Putamen (tissue), 1 donor: ENCODE data around the gene CNIH3.
"Not testable (repeated sequence)": the region's sequence is repeated elsewhere in the genome, so short reads cannot be mapped to it uniquely, and the experiment has no call there.

Experiments
- DNase-seq: peaks from one replicate; pipeline ENCODE4 v3.0.0-alpha.2; 2016; ENCODE audit warnings: low spot score

Gene CNIH3

DNA sequence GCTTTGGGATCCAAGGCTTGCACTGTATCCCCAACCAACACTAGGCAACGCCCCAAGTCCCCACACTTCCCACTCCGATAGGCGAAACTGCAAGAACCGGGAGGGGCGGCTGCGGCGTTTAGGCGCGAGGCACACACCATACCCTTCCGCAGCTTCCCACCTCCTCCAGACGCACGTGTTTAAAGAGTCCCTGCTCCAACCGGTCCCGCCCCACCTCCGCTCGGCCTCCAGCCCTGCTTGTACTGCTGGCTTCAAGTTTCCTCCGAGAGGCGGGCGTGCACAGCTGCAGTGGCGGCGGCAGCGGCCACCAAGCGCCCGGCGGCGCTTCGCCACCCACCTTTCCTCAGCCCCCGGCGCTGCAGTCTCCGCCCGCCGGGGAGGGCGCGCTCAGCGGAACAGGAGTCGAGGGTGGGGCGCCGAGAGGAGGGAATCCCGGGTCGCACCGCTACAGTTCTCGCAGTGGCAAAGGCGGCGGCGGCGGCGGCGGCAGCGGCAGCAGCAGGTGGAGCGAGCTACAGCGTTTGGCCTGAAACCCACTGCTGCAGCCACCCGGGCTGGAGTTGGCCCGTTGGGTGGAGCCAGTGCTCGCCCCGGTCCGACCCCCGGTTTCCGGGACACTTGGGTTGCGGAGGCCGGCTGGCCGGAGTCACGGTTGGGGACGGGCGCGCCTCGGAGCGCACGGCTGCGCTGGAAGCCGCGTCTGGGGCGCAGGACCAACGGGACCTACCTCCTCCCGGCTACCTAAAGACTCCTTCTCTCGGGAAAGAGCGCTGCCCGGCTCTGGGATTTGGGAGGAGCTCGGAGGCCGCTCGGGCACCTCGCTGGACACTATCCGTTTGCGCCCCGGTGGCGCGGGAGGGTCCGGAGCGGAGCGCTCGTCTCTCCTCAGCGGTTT is at the start of gene CNIH3:
TSS of gene CNIH3 (plus strand) at position 457 of the 895 bp plus-strand sequence. CDS start 858 bp downstream, outside the sequence.
- peak; percentile 14 for DNase-seq

DNA sequence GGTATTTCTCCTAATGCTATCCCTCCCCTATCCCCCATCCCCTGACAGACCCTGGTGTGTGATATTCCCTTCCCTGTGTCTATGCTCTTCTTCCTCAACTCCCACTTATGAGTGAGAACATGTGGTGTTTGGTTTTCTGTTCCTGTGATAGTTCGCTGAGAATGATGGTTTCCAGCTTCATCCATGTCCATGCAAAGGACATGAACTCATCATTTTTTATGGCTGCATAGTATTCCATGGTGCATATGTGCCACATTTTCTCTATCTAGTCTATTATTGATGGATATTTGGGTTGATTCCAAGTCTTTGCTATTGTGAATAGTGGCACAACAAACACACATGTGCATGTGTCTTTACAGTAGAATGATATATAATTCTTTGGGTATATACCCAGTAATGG is 49.6 kb upstream of the CNIH3 start:
- not testable (repeated sequence) for DNase-seq

- DNase-seq = no peak
Measured at GRCh38 chr1:224569276-224569675, 46.8 kb upstream of the CNIH3 start.

DNA sequence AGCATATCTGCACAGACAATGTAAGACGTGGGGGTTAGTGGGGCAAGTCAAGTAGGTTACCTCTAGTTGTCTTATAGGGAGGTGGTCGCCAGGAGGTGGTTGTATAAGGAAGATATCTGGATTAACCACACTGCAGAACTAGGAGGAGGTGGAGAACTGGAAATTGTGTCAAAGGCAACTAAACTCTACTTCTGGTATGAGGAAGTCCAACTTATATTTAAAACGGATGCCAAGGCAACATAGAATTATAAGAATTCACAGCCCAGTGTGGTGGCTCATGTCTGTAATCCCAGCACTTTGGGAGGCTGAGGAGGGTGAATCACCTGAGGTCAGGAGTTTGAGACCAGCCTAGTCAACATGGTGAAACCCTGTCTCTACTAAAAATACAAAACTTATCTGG is 44.1 kb upstream of the CNIH3 start:
- not testable (repeated sequence) for DNase-seq

DNA sequence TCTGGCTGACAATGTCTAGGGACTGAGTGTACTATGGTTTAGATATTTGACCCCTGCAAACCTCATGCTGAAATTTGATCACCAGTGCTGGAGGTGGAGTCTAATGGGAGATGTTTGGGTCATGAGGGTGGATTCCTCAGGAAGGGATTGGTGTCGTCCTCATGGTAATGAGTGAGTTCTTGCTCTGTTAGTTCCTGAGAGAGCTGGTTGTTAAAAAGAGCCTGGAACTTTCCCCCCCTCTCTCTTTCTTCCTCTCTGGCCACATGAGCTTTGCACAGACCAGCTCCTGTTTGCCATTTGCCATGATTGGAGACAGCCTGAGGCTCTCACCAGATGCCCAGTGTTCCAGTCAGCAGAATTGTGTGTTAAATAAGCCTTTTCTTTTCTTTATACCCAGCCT is 36.6 kb upstream of the CNIH3 start:
- no peak for DNase-seq

GRCh38 chr1:224580006-224580405 is 36.1 kb upstream of the CNIH3 start:
- DNase-seq = no peak

DNA sequence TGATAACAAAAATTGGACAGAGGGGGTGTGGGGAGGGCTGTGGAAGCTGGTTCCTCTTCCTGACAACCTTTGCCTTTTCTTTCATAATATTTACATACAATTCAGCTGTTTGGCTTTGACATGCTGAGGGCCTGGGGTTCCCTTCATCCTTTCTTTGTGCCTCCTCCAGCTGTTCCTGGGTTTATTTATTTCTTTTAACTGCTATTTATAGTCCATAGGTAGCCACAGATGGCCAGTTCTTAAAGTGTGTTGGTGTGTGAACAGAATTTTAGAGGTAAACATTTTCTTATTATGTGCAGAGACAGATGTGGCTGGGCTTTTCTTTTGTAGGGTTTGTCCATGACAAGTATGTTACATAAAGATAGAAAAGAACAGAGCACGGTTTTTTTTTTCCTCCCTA is 34.1 kb upstream of the CNIH3 start:
- DNase-seq = no peak

DNA sequence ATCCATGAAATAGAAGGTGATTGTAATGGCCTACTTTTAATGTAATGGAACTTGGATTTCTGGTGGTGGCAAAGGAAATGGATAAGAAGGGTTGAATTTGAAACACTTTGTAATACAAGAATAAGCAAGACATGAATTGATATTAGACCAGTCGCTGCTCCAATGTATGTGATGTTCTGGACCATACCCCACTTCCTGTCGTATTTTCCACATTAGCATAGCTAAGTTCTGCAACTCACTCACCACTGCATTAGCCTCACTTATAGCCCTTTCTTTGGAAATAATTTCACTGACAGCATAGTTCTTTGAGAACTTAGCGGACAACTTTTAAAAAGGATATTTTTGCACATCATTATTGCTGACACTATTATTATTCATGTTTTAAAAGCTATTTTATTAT is 32.3 kb upstream of the CNIH3 start:
- DNase-seq = no peak

- DNase-seq = no peak
Measured at GRCh38 chr1:224585051-224585450, 31.1 kb upstream of the CNIH3 start.

DNA sequence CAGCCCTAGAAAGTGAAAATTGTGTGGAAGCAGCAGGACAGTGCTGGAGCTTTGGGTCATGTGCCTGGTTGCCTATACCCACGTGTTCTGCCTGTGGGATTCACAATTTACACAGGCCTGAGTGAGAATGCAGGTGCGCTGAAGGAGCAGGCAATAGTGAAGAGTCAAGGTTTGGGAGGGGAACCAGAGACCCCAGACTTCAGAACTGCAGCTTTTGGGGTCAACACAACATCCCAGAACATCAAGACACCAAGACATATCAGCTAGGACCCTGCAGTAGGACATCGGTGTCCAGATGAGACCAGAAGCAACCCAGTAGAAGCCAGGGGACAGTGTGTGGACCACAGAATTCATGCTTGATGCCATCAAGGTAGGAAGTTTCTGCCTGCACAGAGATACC is 29.1 kb upstream of the CNIH3 start:
- no peak for DNase-seq

GRCh38 chr1:224588515-224588914 is 27.6 kb upstream of the CNIH3 start:
- no peak for DNase-seq

GRCh38 chr1:224589006-224589405 is 27.1 kb upstream of the CNIH3 start:
- no peak for DNase-seq

DNA sequence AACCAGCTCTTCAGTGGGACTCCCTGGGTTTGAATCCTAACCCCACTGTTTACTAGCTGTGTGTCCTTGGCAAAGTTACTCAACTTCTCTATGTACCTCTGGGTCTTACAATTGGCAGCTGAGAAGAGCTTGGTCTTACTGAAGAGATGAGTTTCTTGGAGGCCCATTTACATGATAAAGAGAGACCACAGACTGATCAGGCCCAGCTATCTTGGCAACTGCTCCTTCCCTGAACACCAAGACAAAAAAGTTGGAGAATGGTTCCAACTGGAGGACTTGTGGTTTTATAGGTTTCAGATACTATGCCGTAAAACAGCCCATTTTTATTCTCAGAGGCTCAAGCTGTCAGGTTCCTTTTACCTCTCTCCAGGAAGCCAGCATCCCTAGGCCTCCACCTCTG is 24.8 kb upstream of the CNIH3 start:
- DNase-seq = no peak

GRCh38 chr1:224592636-224593582 is 23.2 kb upstream of the CNIH3 start:
- no peak for DNase-seq

DNA sequence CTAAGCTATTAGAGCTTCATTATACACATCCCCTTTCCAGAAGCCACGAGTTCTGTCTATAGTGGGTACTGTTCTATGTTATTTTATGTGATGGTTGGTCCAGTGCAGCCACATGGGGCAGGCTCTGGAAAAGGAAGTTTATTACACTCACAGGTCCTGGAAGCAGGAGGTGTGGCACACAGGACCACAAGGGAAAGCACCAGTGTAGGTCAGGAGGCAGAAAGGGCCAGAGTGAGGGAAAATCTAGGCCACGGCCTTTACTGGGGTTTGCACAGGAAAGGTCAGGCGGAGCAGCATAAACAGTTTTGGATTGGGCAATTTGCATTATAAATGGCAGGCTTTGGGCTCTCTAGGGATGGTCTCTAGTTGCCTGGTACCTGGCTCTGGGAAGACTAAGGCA is 21.8 kb upstream of the CNIH3 start:
- DNase-seq = no peak

- DNase-seq = no peak
Measured at GRCh38 chr1:224594851-224595250, 21.3 kb upstream of the CNIH3 start.

- no peak for DNase-seq
Measured at GRCh38 chr1:224605482-224606181, 10.5 kb upstream of the CNIH3 start.

GRCh38 chr1:224607188-224608148 is 8.6 kb upstream of the CNIH3 start:
- no peak for DNase-seq

- DNase-seq = no peak
Measured at GRCh38 chr1:224609333-224609732, 6.8 kb upstream of the CNIH3 start.

DNA sequence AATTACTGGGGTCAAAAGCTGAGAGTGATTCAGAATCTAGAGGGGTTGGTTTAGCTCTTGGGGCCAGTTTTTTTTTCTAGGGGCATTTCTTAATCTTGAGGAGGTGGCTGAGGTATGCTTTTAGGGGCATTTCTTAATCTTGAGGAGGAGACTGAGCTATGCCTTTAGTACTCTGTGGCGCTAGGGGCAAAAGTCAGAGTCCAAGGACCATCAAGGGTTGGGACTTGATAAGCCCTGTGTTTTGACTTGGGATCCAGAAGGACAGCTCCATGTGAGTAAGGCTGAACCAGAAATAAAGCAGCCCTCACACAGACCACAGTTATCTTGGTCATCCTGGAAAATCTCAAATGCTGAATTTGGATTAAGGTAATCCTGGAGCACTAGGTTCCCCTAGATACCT is 3.9 kb upstream of the CNIH3 start:
- DNase-seq = no peak

DNA sequence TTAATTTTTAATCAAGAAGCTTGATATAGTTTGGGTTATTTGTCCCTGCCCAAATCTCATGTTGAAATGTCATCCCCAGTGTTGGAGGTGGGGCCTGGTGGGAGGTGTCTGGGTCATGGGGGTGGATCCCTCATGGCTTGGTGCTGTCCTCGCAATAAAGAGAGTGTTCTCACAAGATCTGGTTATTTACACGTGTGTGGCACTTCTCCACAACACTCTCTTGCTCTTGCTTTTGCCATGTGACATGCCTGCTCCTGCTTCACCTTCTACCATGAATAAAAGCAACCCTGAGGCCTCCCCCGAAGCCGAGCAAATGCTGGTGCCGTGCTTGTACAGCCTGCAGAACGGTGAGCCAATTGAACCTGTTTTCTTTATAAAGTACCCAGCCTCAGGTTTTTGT is 2.6 kb upstream of the CNIH3 start:
- DNase-seq = no peak
